GM10266 (cell line): ENCODE measurements around the gene WDFY4.

Experiments
- DNase-seq: peaks from one replicate; pipeline ENCODE4 v3.0.0; 2012; ENCODE audit errors: extremely low spot score
- CTCF ChIP-seq: IDR thresholded peaks from 2 replicates; pipeline ENCODE4 v1.5.1; 2012; ENCODE audit warnings: mild to moderate bottlenecking, low read depth; ENCODE audit not compliant: control insufficient read depth, insufficient read depth; ENCODE audit errors: missing control alignments

The WDFY4 gene

GRCh38 chr10:48745662-48746245, 61.1 kb downstream of the WDFY4 start:
- DNase-seq, result no peak
- TF ChIP-seq CTCF, result no peak

GRCh38 chr10:48748573-48748972, 63.9 kb downstream of the WDFY4 start:
- no peak for DNase-seq
- TF ChIP-seq CTCF, result no peak

GRCh38 chr10:48749254-48749787, 64.6 kb downstream of the WDFY4 start:
- no peak for TF ChIP-seq CTCF
- DNase-seq, result no peak

GRCh38 chr10:48750019-48750418, 65.3 kb downstream of the WDFY4 start:
- TF ChIP-seq CTCF, result no peak
- no peak for DNase-seq

- DNase-seq, result no peak
- TF ChIP-seq CTCF, result no peak
These were observed 66.3 kb downstream of the WDFY4 start for GRCh38 chr10:48750991-48751390.

- DNase-seq, result no peak
- no peak for TF ChIP-seq CTCF
These were observed 67.1 kb downstream of the WDFY4 start for GRCh38 chr10:48751730-48752129.

- no peak for DNase-seq
- no peak for TF ChIP-seq CTCF
These were observed 73.7 kb downstream of the WDFY4 start for GRCh38 chr10:48758411-48758810.
